Bronchial epithelial cell (primary cell): ENCODE results near the gene PGM2. TPM values are rescaled to one million over a fixed set of nuclear protein-coding genes. Genes with fewer than 3 reads are reported as not detected.

Experiments used
- DNase-seq: peaks from one replicate; pipeline ENCODE4 v3.0.0-alpha.2; 2010; ENCODE audit warnings: low read depth
- FAIRE-seq: peaks from 2 replicates; lab custom pipeline; 2011; peaks lifted over from hg19 to GRCh38; lab: Jason Lieb, UNC
- H3K27me3 ChIP-seq: 2 replicates; pipeline ENCODE4 v1.5.1; 2011; ENCODE audit warnings: low read length; ENCODE audit not compliant: control insufficient read depth, insufficient read depth
- H3K36me3 ChIP-seq: 2 replicates; pipeline ENCODE4 v1.5.1; 2011; ENCODE audit warnings: low read length; ENCODE audit not compliant: control insufficient read depth, insufficient read depth
- H3K4me3 ChIP-seq: 2 replicates; pipeline ENCODE4 v1.5.1; 2011; ENCODE audit warnings: mild to moderate bottlenecking, low read depth, low read length, control low read depth
- CTCF ChIP-seq: IDR thresholded peaks from 2 replicates; pipeline ENCODE4 v1.5.1; 2011; ENCODE audit warnings: mild to moderate bottlenecking, moderate library complexity, low read length, control low read depth, inconsistent platforms; ENCODE audit not compliant: insufficient read depth, severe bottlenecking
- total RNA-seq: library from RNA; depleted of rRNA; stranded (reverse); fragments of >200 nt; gene quantifications from 2 replicates; pipeline ENCODE4 v1.2.1, GENCODE V29; 2014

Gene PGM2
- total RNA-seq, 1 donor from 2014 or later, result 59.2 TPM

DNA sequence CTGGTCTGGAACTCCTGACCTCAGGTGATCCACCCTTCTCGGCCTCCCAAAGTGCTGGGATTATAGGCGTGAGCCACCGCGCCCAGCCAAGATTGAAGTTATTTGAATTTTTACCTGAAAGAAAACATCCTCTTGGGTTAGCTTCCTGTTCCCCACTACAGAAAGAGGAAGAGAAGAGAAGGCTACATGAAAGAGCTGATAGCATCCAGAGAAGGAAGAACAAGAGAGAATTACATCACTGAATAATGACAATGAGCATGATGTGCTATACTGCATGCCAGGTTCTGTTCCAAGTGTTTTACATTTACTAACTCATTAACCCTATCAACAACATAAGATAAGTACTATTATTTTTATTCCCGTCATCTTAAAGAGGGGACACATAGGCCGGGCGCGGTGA is 52.9 kb downstream of the PGM2 start:
- Histone ChIP-seq H3K4me3 (no peak overlapping the region), H3K27me3 (no peaks in the 10 kb centered on the region), H3K36me3 (no peaks in the 10 kb centered on the region)
- TF ChIP-seq CTCF, result no peak
- FAIRE-seq, result no peak
- no peak for DNase-seq

DNA sequence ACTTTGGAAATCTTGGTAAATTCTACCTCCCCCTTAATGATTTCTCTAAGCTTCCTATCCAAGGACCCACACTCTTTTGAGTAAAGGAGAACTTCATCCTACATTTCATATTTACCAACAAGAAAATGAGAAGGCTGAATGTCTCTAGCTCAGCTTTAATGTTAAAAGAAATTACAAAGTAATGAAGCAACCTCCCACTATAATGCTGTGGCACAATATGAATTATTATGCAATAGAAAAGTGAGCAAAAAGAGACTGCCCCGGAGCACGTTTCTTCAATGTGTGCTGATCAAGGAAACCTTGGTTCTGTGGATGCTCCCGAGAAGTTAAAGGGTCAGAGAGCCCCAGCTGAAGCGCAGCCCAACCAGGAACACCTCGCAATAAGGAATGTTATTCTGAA is 55.3 kb downstream of the PGM2 start:
- no peak for DNase-seq
- no peak for FAIRE-seq
- Histone ChIP-seq H3K27me3 (no peaks in the 10 kb centered on the region), H3K36me3 (no peaks in the 10 kb centered on the region), H3K4me3 (no peak overlapping the region)
- TF ChIP-seq CTCF, result no peak

- DNase-seq (peak; percentile 5), FAIRE-seq (no peak)
- Histone ChIP-seq H3K36me3 (no peaks in the 10 kb centered on the region), H3K4me3 (no peak overlapping the region), H3K27me3 (no peaks in the 10 kb centered on the region)
- TF ChIP-seq CTCF, result no peak
Measured at GRCh38 chr4:37882665-37883296, 56.3 kb downstream of the PGM2 start.

DNA sequence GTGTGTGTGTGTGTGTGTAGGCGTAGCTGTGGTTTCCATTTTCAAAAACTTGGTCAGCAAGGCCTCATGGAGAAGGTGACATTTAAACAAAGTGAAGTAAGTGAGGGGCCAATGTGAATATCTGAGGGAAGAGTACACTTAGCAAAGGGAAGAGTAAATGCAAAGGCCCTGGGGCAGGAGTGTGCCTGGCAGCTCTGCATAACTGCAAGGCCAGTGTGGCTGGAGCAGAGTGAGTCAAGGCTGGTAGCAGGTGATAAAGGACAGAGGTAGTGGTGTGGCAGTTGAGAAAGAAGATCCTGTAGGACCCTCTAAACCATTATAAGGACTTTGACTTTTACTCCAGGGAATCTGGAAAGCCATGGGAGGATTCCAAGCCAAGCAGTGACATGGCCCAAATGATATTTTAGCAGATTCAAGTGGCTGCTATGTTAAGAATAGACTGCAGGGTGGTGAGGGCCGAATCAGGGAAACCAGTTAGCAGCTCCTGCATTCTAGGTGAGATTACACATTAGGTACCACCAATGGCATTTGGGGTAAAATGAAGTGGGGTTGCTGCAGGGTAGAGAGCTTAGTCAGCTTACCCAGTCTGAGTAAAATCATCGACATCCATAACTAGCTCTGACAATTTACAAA is 58.5 kb downstream of the PGM2 start:
- Histone ChIP-seq H3K4me3 (no peak overlapping the region), H3K36me3 (no peaks in the 10 kb centered on the region), H3K27me3 (peaks cover 9% of the 10 kb centered on the region)
- no peak for DNase-seq
- no peak for FAIRE-seq
- TF ChIP-seq CTCF, result no peak

DNA sequence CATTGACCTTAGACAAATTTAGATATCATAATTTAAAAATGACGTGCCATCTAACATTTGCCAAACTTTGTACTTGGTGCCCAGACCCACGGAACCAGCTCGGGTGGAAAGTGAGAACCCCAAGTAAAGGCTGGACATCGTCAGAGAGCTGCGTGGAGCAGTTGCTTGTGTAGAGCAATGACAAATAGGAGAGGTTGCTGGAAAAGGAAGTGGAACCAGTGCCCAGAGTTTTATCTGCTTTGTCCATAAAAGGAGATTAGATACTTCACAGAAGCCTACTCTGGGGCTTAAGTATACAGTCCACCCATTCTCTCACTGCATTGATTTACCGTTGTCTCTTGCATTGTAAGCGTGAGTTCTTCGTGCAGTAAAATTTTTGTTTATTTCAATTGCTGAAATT is 59.0 kb downstream of the PGM2 start:
- Histone ChIP-seq H3K36me3 (no peaks in the 10 kb centered on the region), H3K27me3 (peaks cover 12% of the 10 kb centered on the region), H3K4me3 (no peak overlapping the region)
- DNase-seq (no peak), FAIRE-seq (no peak)
- TF ChIP-seq CTCF, result no peak
